GOT3 (cell line): ENCODE measurements around the gene EPB41L4B.
"Not testable (repeated sequence)": the region's sequence is repeated elsewhere in the genome, so short reads cannot be mapped to it uniquely, and the experiment has no call there.

ENCODE experiments used
- DNase-seq: peaks from one replicate; lab custom pipeline; 2025; ENCODE audit warnings: mixed read lengths; lab: John Stamatoyannopoulos, UW

The EPB41L4B gene

DNA sequence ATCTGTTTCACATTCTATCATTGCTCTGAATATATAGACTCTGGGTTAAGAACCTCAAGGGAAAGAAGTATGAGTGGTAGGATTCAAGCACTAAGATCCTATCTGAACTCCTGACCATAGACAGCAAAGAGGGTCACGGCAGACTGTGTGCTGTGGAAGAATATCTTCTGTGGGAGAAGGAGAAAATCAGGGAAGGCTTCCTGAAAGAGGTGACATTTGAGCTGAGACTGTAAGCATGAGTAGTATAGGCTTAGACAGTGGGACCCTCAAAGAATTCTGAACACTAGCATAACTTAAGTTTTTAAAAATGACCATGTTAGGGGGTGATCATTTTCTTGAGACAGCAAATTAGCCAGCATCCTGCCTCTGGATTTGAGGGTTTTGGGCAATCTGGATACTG is 157.7 kb downstream of the EPB41L4B start:
- DNase-seq: no peak

DNA sequence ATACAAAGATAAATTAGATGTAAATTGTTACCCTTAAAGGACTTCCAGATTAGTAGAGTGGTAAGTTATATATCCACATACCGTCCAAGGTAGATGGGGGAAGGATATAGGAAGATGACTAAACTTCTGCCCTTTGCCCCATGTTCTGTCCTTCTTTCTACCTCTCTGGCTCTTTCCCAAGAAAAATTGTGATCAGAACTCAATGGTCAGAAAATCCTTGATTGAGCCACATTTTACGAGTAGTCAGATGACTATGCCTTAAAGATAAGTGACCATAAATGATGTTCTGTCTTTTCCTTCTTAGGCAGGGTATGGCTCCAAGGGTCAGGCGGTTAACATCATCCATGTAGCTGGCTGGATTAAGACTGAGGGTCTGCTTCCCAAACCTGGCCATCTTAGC is 158.2 kb downstream of the EPB41L4B start:
- DNase-seq: no peak

DNA sequence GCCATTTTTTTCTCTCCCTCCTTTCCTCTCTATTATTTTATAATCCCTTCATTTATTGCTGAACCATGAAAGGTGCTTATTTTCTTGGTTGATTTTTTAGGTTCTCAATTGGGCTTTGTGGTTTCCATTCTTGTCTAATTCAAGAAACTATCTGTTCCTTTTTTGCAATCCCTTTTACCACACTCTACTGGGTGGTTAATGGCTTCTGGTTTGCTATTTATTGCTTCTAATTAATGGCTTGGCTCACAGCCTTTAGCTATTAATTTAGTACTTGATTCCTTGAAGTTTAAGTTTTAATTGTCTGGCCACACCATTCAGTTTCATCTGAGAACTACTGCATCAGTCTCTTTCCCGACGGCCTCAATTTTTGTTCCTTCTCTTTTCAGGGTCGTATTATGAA is 159.4 kb downstream of the EPB41L4B start:
- no peak for DNase-seq

DNA sequence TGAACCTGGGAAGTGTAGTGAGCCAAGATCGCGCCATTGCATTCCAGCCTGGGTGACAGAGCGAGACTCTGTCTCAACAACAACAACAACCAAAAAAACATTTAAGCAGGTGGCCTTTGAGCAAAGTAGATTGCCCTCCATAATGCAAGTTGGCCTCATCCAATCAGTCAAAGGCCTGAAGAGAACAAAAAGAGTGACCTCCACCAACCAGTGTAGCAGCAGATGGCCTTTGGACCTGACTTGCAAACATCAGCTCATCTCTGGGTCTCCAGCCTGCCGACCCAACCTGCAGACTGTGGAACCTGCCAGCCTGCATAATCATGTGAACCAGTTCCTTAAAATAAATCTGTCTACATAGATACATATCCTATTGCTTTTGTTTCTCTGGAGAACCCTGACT is 161.3 kb downstream of the EPB41L4B start:
- no peak for DNase-seq

DNA sequence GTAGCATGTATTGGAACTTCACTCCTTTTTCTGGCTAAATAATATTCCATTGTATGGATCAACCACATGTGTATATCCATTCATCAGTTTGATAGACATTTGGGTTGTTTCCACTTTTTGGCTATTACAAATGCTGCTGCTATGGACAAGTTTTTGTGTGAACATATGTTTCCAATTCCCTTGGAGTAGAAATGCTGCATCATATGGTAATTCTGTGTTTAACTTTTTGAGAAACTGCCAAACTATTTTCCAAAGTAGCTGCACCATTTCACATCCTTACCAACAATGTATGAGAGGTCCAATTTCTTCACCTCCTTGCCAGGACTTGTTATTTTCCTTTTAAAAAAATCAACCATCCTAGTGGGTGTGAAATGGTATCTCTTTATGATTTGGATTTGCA is 162.2 kb downstream of the EPB41L4B start:
- no peak for DNase-seq

DNA sequence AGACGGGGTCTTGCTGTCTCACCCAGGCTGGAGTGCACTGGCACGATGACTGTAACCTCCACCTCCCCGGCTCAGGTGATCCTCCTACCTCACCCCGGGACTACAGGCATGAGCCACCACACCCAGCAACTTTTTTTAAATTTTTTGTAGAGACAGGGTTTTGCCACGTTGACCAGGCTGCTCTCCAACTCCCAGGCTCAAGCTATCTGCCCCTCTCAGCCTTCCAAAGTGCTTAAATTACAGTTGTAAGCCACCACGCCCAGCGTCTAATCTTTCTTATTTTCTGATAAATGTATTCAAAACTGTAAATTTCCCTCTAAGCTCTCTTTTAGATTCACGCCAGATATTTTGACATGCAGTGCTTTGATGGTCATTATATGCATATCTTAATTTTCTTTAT is 164.2 kb downstream of the EPB41L4B start:
- no peak for DNase-seq

DNA sequence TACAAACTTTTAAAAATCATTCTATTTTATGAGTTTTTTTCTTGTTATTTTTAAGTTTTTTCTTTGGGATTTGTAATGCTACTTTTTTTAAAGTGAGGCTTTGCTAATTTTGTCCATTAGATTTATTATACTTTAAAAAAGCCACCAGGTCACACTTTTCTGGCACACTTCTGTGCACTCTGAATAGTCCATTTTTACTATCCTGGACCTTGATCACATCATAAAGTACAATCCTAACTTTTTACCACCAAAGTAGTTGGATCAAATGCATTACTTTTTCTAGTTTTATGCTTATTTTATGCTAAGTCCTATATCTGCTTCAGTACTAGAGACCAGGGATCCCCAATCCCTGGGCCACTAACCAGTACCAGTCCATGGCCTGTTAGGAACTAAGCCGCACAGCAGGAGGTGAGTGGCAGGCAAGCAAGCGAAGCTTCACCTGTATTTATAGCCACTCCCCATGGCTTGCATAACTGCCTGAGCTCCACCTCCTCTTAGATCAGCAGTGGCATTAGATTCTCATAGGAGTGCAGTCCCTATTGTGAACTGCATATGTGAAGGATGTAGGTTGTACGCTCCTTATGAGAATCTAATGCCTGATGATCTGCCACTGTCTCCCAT is 169.8 kb downstream of the EPB41L4B start:
- DNase-seq: no peak

DNA sequence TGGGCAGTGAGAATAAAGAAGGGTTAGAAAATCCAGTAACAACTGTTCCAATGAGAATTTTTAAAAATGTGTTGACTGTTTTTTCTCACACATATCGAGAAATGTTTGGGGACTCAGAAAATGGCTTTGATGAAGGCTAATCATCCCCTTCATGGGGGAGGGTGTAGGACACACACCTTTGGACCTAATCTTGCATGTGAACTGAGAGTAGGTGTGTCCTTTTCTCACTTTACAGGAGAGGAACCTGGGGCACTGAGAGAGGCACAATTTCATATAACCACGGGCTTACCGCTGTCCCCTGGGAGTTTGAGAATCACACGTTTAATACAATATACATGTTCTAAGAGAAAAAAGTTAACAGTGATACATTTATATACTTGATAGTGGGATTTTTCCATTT is 171.1 kb downstream of the EPB41L4B start:
- DNase-seq: no peak

DNA sequence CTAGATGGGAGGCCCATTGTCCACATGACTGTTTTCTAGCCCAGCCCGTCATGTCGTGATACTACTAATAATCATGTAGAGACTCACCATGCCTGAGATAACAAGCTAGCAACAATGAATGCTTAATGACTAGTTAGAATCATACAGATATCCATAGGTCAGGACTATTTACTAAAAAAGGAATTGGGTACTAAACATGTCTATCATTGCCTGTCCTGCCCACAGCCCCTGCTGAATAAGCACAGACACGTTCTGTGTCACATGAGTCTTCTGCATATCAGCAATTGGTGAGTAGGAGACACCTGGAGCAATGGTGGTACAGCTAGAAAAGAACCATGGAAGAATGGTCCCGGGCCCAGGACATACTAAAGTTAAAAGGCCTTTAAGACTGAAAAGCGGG is 171.8 kb downstream of the EPB41L4B start:
- no peak for DNase-seq

DNA sequence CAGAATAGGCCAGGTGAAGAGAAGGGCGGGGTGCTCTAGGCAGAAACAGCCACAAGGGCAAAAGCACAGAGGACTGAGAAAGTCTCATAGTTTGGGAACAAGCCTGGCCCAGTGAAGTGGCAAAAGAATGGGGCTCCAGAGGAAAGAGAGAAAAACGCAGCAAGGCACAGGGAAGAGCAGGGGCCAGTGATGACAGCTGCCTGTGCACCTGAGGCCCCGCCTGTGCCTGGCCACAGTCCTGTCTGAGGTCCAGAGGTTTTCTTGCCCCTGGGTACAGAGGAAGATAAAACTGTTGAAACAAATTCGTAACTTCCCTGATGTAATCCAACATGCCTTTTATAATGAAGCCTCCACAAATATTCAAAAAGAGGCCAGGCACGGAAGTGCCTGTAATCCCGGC is 175.8 kb downstream of the EPB41L4B start:
- DNase-seq: no peak

DNA sequence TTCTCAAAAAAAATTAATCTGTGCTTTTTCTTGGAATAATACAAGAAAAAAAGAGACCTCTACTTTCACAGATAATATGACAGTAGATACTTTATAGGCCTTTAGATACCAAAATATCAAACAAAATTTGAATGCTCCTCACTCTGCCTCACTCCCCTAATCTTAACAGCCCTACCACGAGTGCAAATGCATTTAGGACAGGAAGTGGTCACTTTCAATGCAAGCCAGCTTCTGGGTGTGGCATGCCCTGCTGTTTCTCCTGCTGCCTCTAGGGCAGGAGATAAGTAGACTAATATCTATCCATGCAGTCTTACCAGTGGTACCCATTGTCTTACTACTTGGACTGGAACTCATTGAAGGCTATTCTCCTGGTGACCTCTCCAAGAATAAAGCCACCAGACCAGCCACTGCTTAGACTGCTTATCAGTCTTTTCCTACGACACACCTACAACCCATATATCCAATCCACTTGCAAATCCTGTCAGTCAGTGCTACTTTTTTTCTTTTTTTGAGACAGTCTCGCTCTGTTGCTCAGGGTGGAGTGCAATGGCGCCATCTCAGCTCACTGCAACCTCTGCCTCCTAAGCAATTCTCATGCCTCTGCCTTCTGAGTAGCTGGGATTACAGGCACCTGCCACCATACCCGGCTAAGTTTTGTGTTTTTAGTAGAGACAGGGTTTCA is 176.8 kb downstream of the EPB41L4B start:
- no peak for DNase-seq

DNA sequence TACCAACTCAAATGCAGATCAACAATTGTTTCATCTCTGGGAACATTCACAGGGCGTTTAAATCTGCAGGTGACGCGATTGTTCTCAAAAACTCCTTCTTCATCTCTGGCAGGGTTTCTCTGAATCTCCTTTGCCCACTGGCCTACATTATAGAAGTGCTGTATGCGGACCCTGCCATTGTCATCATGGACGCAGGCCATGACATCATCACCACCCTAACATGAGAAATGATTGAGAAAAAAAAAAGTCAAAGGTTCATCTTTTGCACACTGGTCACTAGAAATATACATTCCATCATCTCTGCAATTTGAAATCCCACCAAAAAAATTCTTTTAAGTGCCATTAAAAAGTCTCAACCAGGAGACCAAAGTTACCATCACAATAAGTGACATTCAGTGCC is 179.5 kb downstream of the EPB41L4B start:
- DNase-seq: no peak

DNA sequence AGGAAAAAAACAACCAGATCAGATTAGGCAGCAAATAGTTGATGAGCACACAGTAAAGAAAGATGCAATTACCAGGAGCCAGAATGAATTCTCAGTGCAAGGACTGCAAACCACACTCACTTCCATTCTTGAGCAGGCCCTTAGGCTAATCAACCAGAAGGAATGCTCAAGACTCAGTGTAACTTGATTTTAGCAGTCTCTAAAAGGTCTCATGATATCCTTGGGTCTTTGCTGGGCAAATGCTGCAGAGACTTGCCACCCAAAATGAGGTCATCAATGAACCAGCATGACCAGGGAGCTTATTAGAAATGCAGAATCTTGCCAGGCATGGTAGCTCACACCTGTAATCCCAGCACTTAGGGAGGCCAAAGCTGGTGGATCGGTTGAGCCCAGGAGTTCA is 181.0 kb downstream of the EPB41L4B start:
- DNase-seq: no peak

DNA sequence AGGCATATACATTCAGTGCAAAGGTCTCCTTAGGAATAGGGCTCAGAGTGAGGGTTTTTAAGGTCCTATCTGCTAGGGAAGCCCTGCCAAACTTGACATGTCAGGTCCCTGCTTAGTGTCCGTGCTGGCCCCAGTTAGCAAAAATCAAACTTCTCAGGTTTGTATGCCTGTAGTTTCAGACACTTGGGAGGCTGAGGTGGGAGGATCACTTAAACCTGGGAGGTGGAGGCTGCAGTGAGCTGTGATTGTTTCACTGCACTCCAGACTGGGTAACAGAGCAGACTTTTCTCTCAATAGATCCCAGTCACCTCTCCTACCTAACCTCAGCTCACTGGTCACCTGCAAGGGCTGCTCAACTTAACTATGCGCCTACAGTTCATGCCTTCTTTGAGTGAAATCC is 182.4 kb downstream of the EPB41L4B start:
- no peak for DNase-seq

DNA sequence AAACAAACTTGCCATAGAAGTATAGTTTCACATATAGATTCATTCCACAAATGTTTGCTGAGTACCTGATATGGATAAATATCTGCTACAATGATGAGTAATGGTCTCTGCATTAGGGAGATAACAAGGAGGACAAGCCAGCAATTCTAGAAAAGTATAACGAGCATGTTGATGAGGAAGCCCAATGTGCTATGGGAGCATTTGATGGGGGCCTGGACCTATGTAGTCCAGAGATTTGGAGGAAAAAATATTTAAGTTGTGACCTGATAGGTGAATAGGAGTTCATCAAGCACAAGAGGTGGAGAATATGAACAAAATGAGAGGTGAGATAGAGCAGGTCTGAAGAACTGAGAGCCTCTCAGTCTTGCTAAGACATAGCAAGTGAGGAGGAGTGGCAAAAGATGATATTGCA is 186.7 kb downstream of the EPB41L4B start:
- DNase-seq: no peak

DNA sequence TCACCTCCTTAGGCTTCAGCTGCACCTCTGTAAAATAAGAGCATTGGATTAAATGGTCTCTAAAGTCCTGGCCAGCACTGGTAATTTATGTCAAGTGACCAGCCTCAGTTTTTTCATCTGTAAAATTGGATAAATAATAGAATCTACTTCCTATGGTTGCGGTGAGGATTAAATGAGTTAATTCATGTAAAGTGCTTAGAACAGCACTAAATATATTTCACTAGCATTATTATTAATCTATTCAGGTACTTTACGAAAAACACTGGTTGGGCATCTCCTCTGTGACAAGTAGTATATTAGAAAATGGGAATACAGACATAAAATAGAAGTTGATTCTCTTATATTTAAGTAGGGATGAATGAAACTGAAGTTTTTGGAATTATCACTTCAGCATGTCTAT is 187.3 kb downstream of the EPB41L4B start:
- no peak for DNase-seq

DNA sequence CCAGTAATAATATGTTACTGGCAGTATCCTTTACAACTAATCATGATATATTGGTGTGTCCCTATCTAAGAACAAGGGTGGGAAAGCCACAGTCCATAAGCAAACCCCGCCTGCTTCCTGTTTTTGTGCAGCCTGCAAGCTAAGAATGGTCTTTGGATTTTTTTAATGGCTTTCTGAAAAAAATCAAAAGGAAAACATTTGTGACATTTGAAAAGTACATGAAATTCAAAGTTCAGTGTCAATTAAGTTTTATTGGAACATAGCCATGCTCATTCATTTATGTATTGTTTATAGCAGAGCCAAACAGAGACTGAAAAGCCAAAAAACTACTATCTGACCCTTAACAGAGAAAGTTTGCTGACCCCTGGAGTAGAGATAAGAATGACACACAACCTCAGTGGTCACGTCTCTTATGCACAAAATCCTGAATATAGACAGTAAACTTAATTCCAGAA is 188.3 kb downstream of the EPB41L4B start:
- DNase-seq: no peak

DNA sequence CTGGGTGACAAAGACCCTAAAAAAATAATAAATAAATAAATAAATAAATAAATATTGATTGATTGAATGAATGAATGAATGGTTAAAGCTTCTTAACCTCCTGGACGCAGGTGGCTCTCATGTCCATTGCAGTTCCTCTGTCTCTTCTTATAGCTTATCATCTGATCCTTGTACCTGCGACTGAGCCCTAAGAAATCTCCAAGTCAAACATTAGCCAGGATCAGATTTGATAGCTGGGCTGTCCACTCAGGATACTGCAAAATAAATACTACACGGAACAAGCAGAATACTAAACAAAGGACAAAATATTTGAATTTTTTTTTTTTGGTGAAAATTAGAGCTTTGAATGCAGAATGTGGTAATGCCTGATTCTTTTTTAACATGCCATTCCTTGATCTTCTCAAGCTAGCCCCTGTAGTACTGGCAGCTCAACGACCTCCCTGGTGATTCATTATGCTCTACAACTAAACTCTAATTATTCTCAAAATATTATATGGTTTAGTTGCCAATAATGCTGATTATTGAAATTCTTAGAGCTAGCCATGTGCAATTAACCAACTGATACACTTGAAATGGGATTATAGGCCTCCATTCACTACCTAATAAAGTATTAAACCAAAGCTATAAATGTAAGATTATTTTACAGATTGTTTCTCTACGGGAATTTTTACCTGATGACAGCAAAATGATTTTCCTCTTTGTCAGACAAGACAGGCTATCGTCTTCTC is 191.2 kb downstream of the EPB41L4B start:
- DNase-seq: no peak

DNA sequence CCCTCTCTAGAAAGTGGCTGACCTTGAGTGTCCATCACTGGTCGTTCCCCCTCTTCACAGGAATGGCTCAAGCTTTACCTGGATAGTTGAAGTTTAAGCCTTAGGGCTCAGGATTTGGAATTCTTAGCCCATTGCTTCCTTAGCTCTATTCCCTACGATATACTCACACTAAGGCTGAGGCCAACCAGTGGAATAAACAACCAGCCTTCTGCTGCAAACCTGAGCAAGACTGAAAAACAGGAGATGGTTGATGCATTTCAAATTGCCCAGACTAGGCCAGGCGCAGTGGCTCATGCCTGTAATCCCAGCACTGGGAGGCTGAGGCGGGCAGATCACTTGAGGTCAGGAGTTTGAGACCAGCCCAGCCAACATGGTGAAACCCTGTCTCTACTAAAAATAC is 194.2 kb downstream of the EPB41L4B start:
- DNase-seq: not testable (repeated sequence)

DNA sequence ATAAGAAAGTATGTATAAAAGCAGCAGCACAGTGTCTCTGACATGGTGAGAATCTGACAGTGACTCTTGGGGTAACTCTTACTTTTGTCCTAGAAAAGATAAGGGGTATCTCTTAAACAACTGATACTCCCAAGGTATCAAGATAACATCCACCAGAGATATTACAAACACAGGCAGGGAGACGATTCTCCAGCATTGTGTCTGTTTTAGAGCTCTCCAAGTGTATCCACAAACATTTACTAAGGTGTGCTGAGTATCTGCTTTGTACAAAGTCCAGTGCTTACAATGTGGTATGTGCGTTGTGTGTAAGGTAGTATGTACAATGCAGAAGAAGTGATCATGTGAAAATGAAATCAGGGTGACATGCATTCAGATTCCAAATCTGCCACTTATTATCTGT is 196.7 kb downstream of the EPB41L4B start:
- no peak for DNase-seq

DNA sequence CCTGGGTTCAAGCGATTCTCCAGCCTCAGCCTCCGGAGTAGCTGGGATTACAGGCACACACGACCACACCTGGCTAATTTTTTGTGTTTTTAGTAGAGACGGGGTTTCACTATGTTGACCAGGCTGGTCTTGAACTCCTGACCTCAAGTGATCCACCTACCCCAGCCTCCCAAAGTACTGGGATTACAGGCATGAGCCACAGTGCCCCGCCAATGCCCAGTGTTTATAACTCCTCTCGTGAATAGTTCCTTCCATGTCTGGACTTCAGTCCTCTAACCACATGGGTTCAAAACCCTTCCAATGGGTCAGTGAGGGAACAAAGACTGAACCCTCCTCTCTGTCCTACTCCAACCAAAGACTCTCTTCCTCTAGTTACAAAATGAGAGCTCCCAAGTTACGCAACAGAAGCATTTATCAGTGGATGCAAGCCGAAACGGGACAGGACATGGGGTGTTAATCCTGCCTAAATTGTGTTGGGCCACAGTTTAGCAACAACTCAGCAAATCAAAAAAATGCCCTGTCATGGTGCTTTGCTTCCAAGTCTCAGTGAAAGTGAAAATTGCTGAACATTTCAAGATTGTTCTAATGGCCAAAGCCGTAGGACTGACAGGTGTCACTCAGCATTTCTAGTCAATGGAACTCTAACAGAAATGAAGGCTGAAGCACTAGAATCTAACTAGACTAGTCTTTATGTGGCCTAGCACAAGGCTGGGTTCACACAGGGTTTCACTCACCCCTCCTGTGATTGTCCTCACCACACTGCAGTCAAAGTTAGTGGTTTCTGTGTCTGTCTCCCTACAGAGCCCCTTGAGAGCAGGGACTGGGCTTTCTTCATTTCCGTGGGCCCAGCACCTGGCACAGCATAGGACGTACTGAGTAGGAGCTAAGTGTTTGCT is 197.9 kb downstream of the EPB41L4B start:
- no peak for DNase-seq
